Thoracic aorta (tissue), 2 donors: ENCODE measurements around the gene MMP7. TPM values are rescaled to one million over a fixed set of nuclear protein-coding genes. Genes with fewer than 3 reads are reported as not detected.

ENCODE experiments used
- ATAC-seq: fragments of 150-250 bp; one replicate; pipeline ENCODE4 v1.8.0; 2017; ENCODE audit warnings: low read depth; ENCODE audit not compliant: insufficient number of reproducible peaks, low FRiP score
- DNase-seq: peaks from one replicate; pipeline ENCODE4 v3.0.0-alpha.2; 2020; ENCODE audit warnings: low spot score
- H3K27ac ChIP-seq, 2 donors: fragments of 200-600 bp; sonication (generic); 1 replicate in 1 of 2; 2 replicates in 1 of 2; pipeline ENCODE4 v1.5.1; 2016; ENCODE audit warnings: mild to moderate bottlenecking in 2 of 2, moderate library complexity in 2 of 2
- H3K27me3 ChIP-seq: fragments of 200-600 bp; sonication (generic); replicated peaks from 2 replicates; pipeline ENCODE4 v1.6.0; 2016; ENCODE audit warnings: mild to moderate bottlenecking; ENCODE audit not compliant: insufficient read depth
- H3K36me3 ChIP-seq: fragments of 200-600 bp; sonication (generic); one replicate; pipeline ENCODE4 v1.5.1; 2016
- H3K4me1 ChIP-seq, 2 donors: fragments of 200-600 bp; sonication (generic); 1 replicate in 1 of 2; 2 replicates in 1 of 2; pipeline versions ENCODE4 v1.5.1 to v1.6.0; 2016; ENCODE audit warnings: low read depth in 2 of 2, mild to moderate bottlenecking in 1 of 2; ENCODE audit not compliant: control insufficient read depth in 1 of 2
- H3K4me3 ChIP-seq: fragments of 200-600 bp; sonication (generic); 2 replicates; pipeline ENCODE4 v1.5.1; 2016; ENCODE audit warnings: mild to moderate bottlenecking
- H3K9me3 ChIP-seq: fragments of 200-600 bp; sonication (generic); 2 replicates; pipeline ENCODE4 v1.5.1; 2016
- total RNA-seq, 2 donors: library from RNA; depleted of rRNA; stranded (reverse); fragments of >200 nt; gene quantifications; one replicate each; pipeline versions ENCODE4 v1.1.0 to v1.2.3, GENCODE V29; 2016
- TF ChIP-seq, protein P1 (sequence below): fragments of 200-600 bp; sonication (generic); IDR thresholded peaks from one replicate; pipeline ENCODE4 v1.5.1; 2019; ENCODE audit warnings: antibody characterized with exemption

MMP7 gene
- total RNA-seq, 2 donors from 2014 or later = not detected

DNA sequence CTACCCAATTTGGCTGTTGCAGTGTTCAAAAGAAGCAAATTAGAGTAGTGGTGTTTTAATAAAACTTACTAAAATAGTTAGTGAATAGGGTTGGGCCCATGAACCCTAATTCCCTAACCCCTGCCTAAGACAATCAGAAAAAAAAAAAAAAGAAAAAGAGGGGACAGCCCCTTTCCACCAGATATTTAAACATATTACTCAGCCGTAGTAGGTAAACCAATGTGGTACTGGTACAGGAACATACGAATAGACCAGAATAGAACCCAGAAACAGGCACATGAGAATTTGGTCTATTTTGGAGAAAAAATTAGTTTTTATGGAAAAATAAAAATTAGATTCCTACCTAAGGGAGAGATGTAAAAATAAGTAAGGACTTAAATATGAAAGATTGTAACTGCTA lies 38.6 kb downstream of the MMP7 start:
- ATAC-seq (no peak), DNase-seq (no peak)
- TF ChIP-seq, protein P1, sequence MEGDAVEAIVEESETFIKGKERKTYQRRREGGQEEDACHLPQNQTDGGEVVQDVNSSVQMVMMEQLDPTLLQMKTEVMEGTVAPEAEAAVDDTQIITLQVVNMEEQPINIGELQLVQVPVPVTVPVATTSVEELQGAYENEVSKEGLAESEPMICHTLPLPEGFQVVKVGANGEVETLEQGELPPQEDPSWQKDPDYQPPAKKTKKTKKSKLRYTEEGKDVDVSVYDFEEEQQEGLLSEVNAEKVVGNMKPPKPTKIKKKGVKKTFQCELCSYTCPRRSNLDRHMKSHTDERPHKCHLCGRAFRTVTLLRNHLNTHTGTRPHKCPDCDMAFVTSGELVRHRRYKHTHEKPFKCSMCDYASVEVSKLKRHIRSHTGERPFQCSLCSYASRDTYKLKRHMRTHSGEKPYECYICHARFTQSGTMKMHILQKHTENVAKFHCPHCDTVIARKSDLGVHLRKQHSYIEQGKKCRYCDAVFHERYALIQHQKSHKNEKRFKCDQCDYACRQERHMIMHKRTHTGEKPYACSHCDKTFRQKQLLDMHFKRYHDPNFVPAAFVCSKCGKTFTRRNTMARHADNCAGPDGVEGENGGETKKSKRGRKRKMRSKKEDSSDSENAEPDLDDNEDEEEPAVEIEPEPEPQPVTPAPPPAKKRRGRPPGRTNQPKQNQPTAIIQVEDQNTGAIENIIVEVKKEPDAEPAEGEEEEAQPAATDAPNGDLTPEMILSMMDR = no peak

DNA sequence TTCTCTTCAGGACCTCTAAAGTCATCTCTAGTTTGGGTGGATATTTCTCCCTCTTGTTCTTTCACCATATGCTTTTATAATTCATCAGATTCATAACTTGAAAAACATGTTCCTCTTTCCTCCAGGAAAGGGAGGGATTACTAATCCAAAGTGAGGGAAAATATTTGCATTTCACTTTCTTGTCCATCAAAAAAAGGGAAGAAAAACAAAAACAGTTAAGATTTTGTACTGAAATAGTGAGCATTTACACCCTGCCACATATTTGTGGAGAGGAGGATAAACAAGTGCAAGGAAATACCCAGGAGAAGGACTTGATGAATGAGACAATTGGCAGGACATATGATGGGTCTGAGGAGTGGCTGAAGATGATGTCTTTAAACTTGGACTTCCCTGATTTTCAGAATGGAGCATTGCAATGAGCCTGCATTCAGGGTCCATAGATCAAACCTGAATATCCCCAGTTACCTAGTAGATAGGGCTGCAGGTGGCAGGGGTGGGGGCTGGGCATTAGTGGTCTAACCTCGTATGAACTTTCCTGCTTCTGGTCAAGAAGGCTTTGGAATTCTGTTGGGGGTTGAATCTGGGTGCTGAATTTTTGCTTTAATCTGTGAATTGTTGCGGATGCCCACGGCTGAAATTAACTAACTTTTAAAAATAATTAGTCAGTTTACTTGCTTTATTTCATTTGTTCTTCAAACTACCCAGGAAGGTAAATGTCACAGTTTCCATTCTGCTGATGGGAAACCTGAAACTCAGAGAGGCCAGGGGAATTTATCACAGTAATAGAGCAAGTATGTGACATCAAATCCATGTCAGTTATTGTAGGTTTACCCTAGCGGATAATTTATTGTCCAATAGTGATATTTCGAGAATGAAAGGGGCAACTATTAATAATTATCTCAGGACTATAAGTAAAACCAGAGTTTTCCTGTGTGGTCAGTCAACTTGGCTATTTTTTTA lies 41.1 kb downstream of the MMP7 start:
- H3K27me3 ChIP-seq = no peaks in the 10 kb centered on the region
- TF ChIP-seq, protein P1 = no peak
- peak overlapping the region in 1 of 2 donors; percentile 2 for H3K27ac ChIP-seq
- DNase-seq = no peak
- peaks cover 0 to 14% of the 10 kb centered on the region in 2 donors for H3K4me1 ChIP-seq
- no peaks in the 10 kb centered on the region for H3K36me3 ChIP-seq
- H3K4me3 ChIP-seq = no peak overlapping the region
- H3K9me3 ChIP-seq = no peaks in the 10 kb centered on the region
- no peak for ATAC-seq

More for the DNA sequence above, 38.6 kb downstream of the MMP7 start:
- H3K27me3 ChIP-seq = no peaks in the 10 kb centered on the region
- no peaks in the 10 kb centered on the region for H3K9me3 ChIP-seq
- H3K4me3 ChIP-seq = no peak overlapping the region
- no peaks in the 10 kb centered on the region for H3K36me3 ChIP-seq
- H3K27ac ChIP-seq = no peak overlapping the region
- H3K4me1 ChIP-seq = peaks cover 0 to 18% of the 10 kb centered on the region in 2 donors

DNA sequence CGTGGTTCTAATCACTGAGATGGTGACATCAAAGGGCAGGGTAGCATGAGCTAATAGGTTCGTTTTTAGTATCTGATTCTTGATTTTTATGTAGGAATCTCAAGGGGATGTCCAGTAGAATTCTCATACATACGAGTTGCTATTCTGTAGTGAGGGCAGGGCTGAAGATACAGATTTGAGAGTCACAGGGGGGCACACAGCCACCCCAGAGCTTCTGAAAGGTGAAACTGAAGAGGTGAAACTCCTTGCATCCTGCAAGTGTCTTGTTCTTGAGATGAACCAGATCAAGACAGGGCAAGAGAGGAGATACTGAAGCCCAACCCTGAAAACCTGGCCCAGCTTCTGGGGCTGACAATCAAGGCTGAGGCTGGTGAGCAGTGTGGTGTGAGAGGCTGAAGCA lies 42.3 kb downstream of the MMP7 start:
- Histone ChIP-seq H3K4me1 (peaks cover 0 to 14% of the 10 kb centered on the region in 2 donors), H3K9me3 (no peaks in the 10 kb centered on the region), H3K4me3 (no peak overlapping the region), H3K27me3 (no peaks in the 10 kb centered on the region), H3K27ac (no peak overlapping the region), H3K36me3 (no peaks in the 10 kb centered on the region)
- TF ChIP-seq, protein P1 = no peak
- ATAC-seq (no peak), DNase-seq (no peak)

DNA sequence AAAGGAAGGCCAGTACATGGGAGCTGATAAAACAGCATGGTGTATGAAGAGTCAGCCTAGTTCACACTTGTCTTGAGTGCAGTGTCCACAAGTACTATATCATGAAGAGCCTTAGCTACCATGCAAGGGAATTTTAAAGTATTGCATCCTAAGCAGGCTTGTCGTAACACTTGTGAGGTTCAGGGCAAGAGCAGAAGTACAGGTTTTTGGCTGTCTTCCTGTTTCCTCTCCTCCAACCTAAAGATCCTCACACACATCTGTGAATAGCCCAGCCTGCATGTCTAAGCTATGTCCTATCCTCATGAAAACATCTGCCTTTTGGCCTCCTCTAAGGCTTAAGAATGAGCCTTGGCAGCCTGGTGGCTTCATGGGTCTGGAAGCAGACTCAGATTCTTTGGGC lies 43.3 kb downstream of the MMP7 start:
- TF ChIP-seq, protein P1 = no peak
- no peak for DNase-seq
- H3K4me3 ChIP-seq = no peak overlapping the region
- no peaks in the 10 kb centered on the region for H3K9me3 ChIP-seq
- ATAC-seq = no peak
- peaks cover 0 to 14% of the 10 kb centered on the region in 2 donors for H3K4me1 ChIP-seq
- H3K36me3 ChIP-seq = no peaks in the 10 kb centered on the region
- H3K27ac ChIP-seq = no peak overlapping the region
- no peaks in the 10 kb centered on the region for H3K27me3 ChIP-seq

DNA sequence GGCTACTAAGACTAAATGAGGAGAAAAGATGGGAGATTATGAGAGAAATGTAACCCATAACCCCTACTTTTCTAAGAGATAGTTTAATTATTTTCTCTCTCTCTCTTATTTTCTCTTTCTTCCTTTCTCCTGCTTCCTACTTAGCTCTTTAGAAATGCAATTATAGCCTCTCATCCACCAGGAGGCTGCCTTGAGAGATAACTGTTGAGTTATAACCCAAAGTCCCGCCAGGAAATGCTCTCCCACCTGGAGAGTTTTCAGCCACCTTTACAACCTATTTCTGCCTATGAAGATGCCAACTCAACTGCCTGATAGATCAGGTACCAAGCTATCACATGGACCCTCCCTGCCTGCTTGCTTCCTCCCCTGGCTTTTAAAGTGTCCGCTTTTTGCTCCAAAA lies 44.0 kb downstream of the MMP7 start:
- DNase-seq = no peak
- TF ChIP-seq, protein P1 = no peak
- Histone ChIP-seq H3K4me3 (no peak overlapping the region), H3K36me3 (no peaks in the 10 kb centered on the region), H3K27me3 (no peaks in the 10 kb centered on the region), H3K27ac (no peak overlapping the region), H3K9me3 (no peaks in the 10 kb centered on the region), H3K4me1 (peaks cover 0 to 14% of the 10 kb centered on the region in 2 donors)
- no peak for ATAC-seq
